ENCODE data around the gene PPID. TPM values are rescaled to one million over a fixed set of nuclear protein-coding genes. Genes with fewer than 3 reads are reported as not detected.

Gene PPID
- total RNA-seq, 1 experiment from 2014 or later: 43.3 TPM

DNA sequence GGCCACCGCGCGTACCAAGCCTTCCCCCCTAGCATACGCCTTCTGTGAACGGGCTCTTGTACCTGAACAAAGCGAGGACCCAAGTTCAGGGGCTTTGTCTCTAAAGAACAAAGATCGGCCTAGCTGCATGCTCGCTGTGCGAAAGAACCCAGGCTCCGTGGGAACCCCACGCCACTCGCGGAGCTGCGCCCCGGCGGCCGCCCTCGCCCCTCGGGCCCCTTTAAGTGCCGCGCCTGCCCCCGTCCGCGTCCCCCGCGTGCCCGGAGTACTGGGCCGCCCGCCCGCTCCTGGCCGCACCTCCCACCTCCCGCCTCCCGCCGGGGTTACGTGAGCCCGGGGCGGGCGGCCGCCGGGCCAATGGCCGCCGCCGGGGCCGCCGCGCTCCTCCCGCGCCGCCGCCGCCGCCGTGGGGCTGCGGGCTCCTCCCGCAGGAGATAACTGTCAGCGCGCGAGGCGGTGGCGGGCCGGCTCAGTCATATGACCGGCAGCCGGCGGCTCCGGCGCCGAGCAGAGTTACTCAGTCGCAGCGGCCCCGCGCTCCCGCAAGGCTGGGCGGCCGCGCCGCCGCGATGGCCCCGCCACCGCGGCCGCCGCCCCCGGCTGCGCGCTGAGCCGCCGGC, 45.5 kb upstream of the PPID start, which contains the start of gene FNIP2:
Gene FNIP2 (plus strand): TSS at position 472 of the 620 bp plus-strand sequence. CDS start 187 bp downstream, outside the sequence.
- H3K9me3 ChIP-seq (ENCODE audit: low read length): no peaks in the 10 kb centered on the region

DNA sequence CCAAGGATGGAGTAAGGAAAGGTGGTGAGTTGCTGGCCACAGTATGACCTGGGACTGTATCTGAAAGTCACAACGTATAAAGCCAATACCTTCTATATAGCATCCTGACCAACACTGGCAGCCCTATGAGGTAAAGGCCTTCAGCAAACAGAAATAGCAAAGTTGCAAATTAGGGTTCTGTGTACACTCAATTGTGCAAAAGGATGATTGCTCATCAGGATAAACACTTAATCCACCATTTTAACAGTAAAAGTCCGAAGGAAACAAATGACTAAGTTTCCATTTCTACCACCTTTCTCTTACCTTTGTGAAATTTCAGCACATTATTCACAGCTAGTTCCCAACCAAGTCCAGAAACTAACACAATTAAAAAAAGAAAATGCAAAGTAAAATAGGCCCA, 44.3 kb upstream of the PPID start:
- H3K79me2 ChIP-seq (ENCODE audit: low read length): peaks cover 28% of the 10 kb centered on the region
- H3K4me2 ChIP-seq (ENCODE audit: low read length): peak overlapping the region; percentile 83; the same call in 1 of the 2 replicates
- CTCF ChIA-PET: interaction anchor here (0.7 kb wide), 1 partner anchor 688 kb away, joined by 3 read pairs; no protein-coding TSS in a partner anchor
- no peaks in the 10 kb centered on the region for H3K9me3 ChIP-seq (ENCODE audit: low read length)
- H2AFZ ChIP-seq (ENCODE audit: low read length): no peak overlapping the region
- intact Hi-C loops (cut with micrococcal nuclease): loop anchor here (1.0 to 5.0 kb wide), 2 partner anchors 35 to 43 kb away; no protein-coding TSS in a partner anchor
- no peaks in the 10 kb centered on the region for H3K36me3 ChIP-seq (ENCODE audit: low read depth, low read length)
- no peaks in the 10 kb centered on the region for H3K27me3 ChIP-seq (ENCODE audit: low read length)
- POLR2A ChIA-PET (ENCODE audit: unreplicated experiment): no interaction called here
- DNase-seq (peak; percentile 27), ATAC-seq (peak; percentile 23; the same call in 1 of the 2 replicates)
- H3K9me2 ChIP-seq (replicated peaks; ENCODE audit: low read length): no peaks in the 10 kb centered on the region
- H3K4me3 ChIP-seq (ENCODE audit: low read length): no peak overlapping the region
- peaks cover 22% of the 10 kb centered on the region for H3K4me1 ChIP-seq (ENCODE audit: insufficient read depth, low read length)
- no peaks in the 10 kb centered on the region; the same call in 1 of the 2 replicates for H4K20me1 ChIP-seq (ENCODE audit: low read length)
- BruUV-seq (replicated peaks): no TSS peak
- H3K27ac ChIP-seq (ENCODE audit: low read length): 0 out of 2 replicates have a peak overlapping the region, but pooled peaks have one; percentile 10
- TF ChIP-seq EZH2phosphoT487 (IDR thresholded peaks at IDR 0.05; ENCODE audit: borderline replicate concordance, low read length) (no peak), EZH2 (IDR thresholded peaks at IDR 0.05; ENCODE audit: low read length, unreplicated experiment) (no peak)
- TF ChIP-seq, protein P1, sequence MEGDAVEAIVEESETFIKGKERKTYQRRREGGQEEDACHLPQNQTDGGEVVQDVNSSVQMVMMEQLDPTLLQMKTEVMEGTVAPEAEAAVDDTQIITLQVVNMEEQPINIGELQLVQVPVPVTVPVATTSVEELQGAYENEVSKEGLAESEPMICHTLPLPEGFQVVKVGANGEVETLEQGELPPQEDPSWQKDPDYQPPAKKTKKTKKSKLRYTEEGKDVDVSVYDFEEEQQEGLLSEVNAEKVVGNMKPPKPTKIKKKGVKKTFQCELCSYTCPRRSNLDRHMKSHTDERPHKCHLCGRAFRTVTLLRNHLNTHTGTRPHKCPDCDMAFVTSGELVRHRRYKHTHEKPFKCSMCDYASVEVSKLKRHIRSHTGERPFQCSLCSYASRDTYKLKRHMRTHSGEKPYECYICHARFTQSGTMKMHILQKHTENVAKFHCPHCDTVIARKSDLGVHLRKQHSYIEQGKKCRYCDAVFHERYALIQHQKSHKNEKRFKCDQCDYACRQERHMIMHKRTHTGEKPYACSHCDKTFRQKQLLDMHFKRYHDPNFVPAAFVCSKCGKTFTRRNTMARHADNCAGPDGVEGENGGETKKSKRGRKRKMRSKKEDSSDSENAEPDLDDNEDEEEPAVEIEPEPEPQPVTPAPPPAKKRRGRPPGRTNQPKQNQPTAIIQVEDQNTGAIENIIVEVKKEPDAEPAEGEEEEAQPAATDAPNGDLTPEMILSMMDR (conservative IDR thresholded peaks at IDR 0.05; ENCODE audit: low read depth, low read length): no peak
- no peak overlapping the region for H3K9ac ChIP-seq (ENCODE audit: low read length)
- no peaks in the 10 kb centered on the region for H3F3A ChIP-seq (ENCODE audit: low read length, unreplicated experiment)

More for the DNA sequence above, 45.5 kb upstream of the PPID start, which contains the start of gene FNIP2:
- peak within 1 kb of the TSS; percentile 87 for H3K4me2 ChIP-seq (ENCODE audit: low read length)
- H3K4me1 ChIP-seq (ENCODE audit: insufficient read depth, low read length): peaks cover 22% of the 10 kb centered on the region
- H4K20me1 ChIP-seq (ENCODE audit: low read length): no peaks in the 10 kb centered on the region; the same call in 1 of the 2 replicates
- peak within 1 kb of the TSS; percentile 96 for H3K4me3 ChIP-seq (ENCODE audit: low read length)
- peak within 1 kb of the TSS; percentile 86 for H2AFZ ChIP-seq (ENCODE audit: low read length)
- DNase-seq (peak; percentile 64), ATAC-seq (peak; percentile 84)
- CTCF ChIA-PET: no interaction called here
- H3K9ac ChIP-seq (ENCODE audit: low read length): peak within 1 kb of the TSS; percentile 73
- H3F3A ChIP-seq (ENCODE audit: low read length, unreplicated experiment): no peaks in the 10 kb centered on the region
- 0 out of 2 replicates have a peak within 1 kb of the TSS, but pooled peaks have one; percentile 10 for H3K27ac ChIP-seq (ENCODE audit: low read length)
- POLR2A ChIA-PET (ENCODE audit: unreplicated experiment): no interaction called here
- intact Hi-C loops (cut with micrococcal nuclease): loop anchor here (5.0 kb wide), 1 partner anchor 36 kb away; no protein-coding TSS in a partner anchor
- TF ChIP-seq, protein P1 (conservative IDR thresholded peaks at IDR 0.05; ENCODE audit: low read depth, low read length): no peak
- TF ChIP-seq EZH2phosphoT487 (IDR thresholded peaks at IDR 0.05; ENCODE audit: borderline replicate concordance, low read length) (no peak), EZH2 (IDR thresholded peaks at IDR 0.05; ENCODE audit: low read length, unreplicated experiment) (no peak)
- H3K79me2 ChIP-seq (ENCODE audit: low read length): peaks cover 40% of the 10 kb centered on the region
- no peaks in the 10 kb centered on the region for H3K27me3 ChIP-seq (ENCODE audit: low read length)
- no peaks in the 10 kb centered on the region for H3K36me3 ChIP-seq (ENCODE audit: low read depth, low read length)
- BruUV-seq (replicated peaks): no TSS peak
- no peaks in the 10 kb centered on the region for H3K9me2 ChIP-seq (replicated peaks; ENCODE audit: low read length)

All from PC-3 (cell line).